ENCODE data around the gene JAKMIP2. TPM values are rescaled to one million over a fixed set of nuclear protein-coding genes. Genes with fewer than 3 reads are reported as not detected.

The JAKMIP2 gene
- total RNA-seq, 6 experiments from 2014 or later = 0.07 to 0.56 (median 0.31) TPM

DNA sequence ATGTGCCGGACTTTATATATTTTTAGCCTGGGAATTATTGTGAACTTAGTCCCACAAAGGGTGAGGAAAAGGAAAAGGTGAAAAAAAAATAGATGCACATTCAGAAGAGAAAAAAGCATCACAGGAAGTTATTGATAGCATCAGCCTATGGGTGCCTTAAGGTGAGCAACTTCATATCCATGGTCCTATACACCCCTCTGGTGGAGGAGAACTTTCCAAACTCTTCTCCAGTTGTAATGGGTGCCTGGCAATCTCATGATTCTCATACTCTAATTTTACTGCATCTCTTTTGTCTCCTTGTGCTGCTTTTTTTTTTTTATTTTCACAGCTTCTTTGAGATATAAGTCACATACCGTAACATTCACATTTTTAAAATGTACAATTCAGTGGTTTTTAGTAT lies 107.4 kb downstream of the JAKMIP2 start:
- WGBS (ENCODE audit: insufficient coverage, low coverage, low lambda C conversion rate, missing lambda C conversion rate) = 40% methylated on average over 2 of the region's 2 CpGs
- ATAC-seq = peak; percentile 49 to 66 (median 62)
- H3K36me3 ChIP-seq = no peaks in the 10 kb centered on the region
- no peaks in the 10 kb centered on the region for H3K27me3 ChIP-seq
- TF ChIP-seq, protein P1, sequence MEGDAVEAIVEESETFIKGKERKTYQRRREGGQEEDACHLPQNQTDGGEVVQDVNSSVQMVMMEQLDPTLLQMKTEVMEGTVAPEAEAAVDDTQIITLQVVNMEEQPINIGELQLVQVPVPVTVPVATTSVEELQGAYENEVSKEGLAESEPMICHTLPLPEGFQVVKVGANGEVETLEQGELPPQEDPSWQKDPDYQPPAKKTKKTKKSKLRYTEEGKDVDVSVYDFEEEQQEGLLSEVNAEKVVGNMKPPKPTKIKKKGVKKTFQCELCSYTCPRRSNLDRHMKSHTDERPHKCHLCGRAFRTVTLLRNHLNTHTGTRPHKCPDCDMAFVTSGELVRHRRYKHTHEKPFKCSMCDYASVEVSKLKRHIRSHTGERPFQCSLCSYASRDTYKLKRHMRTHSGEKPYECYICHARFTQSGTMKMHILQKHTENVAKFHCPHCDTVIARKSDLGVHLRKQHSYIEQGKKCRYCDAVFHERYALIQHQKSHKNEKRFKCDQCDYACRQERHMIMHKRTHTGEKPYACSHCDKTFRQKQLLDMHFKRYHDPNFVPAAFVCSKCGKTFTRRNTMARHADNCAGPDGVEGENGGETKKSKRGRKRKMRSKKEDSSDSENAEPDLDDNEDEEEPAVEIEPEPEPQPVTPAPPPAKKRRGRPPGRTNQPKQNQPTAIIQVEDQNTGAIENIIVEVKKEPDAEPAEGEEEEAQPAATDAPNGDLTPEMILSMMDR (IDR thresholded peaks at IDR 0.05) = peak; percentile 43 to 69 (median 60)
- TF ChIP-seq POLR2A (IDR thresholded peaks at IDR 0.05) = no peak
- intact Hi-C loops (cut with DNase I) = loop anchor here in 1 of 2 donors (5.0 kb wide), 1 partner anchor 48 kb away; no protein-coding TSS in a partner anchor
- no peak overlapping the region for H3K27ac ChIP-seq
- peaks cover 0 to 22% (median 3%) of the 10 kb centered on the region in 4 donors for H3K4me1 ChIP-seq
- H3K4me3 ChIP-seq = no peak overlapping the region
- DNase-seq = no peak
- H3K9me3 ChIP-seq = no peaks in the 10 kb centered on the region

DNA sequence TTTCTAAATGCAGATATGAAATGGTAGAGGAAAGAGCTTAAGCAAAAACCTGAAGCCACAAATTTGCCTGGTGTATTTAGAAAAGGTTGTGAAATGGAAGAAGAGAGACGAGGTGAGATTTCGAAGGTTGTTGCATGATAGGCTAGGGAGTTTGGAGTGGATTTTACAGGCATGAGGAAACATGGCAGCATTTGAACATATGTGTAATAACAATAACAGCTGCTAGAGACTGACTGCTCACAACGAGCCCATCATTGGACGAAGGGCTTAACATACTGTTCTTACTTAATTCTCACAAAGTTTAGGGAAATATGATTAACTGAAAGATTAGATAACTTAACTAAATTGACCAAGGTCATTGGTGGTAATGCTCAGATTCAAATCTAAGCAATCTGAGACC lies 108.1 kb downstream of the JAKMIP2 start:
- 60% methylated on average over 4 of the region's 4 CpGs for whole genome bisulfite sequencing (ENCODE audit: insufficient coverage, low coverage, low lambda C conversion rate, missing lambda C conversion rate)
- Histone ChIP-seq H3K27me3 (no peaks in the 10 kb centered on the region), H3K27ac (no peak overlapping the region), H3K4me1 (peaks cover 0 to 27% (median 5%) of the 10 kb centered on the region in 4 donors), H3K36me3 (no peaks in the 10 kb centered on the region), H3K9me3 (no peaks in the 10 kb centered on the region), H3K4me3 (no peak overlapping the region)
- TF ChIP-seq, protein P1 (IDR thresholded peaks at IDR 0.05) = no peak
- TF ChIP-seq POLR2A (IDR thresholded peaks at IDR 0.05) = no peak
- no peak for ATAC-seq
- DNase-seq = no peak
- intact Hi-C loops (cut with DNase I) = no loop called here

DNA sequence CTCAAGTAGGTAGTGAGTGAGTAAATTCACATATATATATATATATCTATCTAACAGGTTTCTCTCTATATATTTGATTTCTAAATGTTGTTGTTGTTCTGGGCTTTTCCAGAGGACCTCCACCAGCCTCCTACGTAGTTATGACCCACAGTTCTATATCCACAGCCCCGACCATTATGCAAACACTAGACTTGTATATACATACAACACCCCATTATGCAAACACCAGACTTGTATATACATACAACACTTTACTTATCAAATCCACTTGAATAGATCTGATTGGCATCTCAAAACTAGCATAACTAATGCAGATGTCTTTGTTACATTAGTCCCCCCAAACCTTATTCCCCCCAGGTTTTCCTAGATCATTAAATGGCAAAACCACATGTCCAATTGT lies 108.7 kb downstream of the JAKMIP2 start:
- H3K9me3 ChIP-seq = no peaks in the 10 kb centered on the region
- 84% methylated on average over 2 of the region's 2 CpGs for WGBS (ENCODE audit: insufficient coverage, low coverage, low lambda C conversion rate, missing lambda C conversion rate)
- no peaks in the 10 kb centered on the region for H3K36me3 ChIP-seq
- H3K4me3 ChIP-seq = no peak overlapping the region
- no peak overlapping the region for H3K27ac ChIP-seq
- TF ChIP-seq POLR2A (IDR thresholded peaks at IDR 0.05) = no peak
- no peaks in the 10 kb centered on the region for H3K27me3 ChIP-seq
- ATAC-seq (no peak), DNase-seq (no peak)
- H3K4me1 ChIP-seq = peaks cover 0 to 33% (median 8%) of the 10 kb centered on the region in 4 donors
- intact Hi-C loops (cut with DNase I) = no loop called here

DNA sequence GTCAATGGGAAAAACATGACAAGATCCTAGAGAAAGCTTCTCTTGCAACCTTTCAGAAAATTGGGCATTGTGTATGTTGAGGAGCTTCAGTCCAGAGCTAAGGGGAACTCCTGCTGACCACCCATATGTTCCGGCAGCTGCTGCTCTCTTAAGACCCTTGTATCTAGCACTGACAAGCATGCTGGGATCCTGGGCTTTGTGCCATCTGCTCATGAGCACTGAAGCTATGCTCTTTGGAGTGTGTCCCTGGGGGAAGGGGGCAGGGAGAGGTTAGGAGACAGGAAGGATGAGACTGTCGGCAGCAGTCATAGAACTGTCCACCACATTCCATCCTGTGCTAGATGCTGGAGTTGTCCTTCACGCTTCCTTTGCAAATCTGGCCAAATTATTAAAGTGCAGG lies 109.3 kb downstream of the JAKMIP2 start:
- no peaks in the 10 kb centered on the region for H3K36me3 ChIP-seq
- H3K27ac ChIP-seq = no peak overlapping the region
- no peak overlapping the region for H3K4me3 ChIP-seq
- intact Hi-C loops (cut with DNase I) = no loop called here
- ATAC-seq = no peak
- TF ChIP-seq, protein P1 (IDR thresholded peaks at IDR 0.05) = no peak
- H3K4me1 ChIP-seq = peaks cover 0 to 38% (median 11%) of the 10 kb centered on the region in 4 donors
- 24% methylated on average over 3 of the region's 3 CpGs for WGBS (ENCODE audit: insufficient coverage, low coverage, low lambda C conversion rate, missing lambda C conversion rate)
- H3K27me3 ChIP-seq = no peaks in the 10 kb centered on the region
- H3K9me3 ChIP-seq = no peaks in the 10 kb centered on the region
- DNase-seq = peak in 1 of 3 donors; percentile 32

DNA sequence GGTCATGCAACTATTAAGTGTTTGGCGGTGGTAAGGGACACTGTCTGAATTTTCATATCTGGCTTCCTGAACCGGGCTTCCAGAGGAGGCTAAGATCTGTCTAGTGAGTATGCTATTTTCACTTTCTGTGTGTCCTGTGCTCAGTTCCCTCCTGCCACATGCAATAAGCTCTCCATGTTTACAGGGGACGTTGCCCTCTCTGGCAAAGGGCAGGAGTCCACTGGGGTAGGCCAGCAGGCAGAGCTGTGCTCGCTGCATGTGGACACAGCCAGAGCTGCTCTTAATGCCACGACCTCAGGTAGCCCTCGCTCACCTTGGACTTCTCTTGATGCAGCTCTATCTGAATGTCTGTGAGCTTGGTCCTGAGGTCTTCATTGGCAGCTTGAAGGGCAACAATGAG lies 111.2 kb downstream of the JAKMIP2 start:
- peaks cover 0 to 56% (median 19%) of the 10 kb centered on the region in 4 donors for H3K4me1 ChIP-seq
- peak overlapping the region in 2 of 3 donors; percentile 56 to 70 for H3K27ac ChIP-seq
- TF ChIP-seq POLR2A (IDR thresholded peaks at IDR 0.05) = no peak
- no peaks in the 10 kb centered on the region for H3K36me3 ChIP-seq
- no peaks in the 10 kb centered on the region for H3K27me3 ChIP-seq
- intact Hi-C loops (cut with DNase I) = no loop called here
- ATAC-seq (peak; percentile 92 to 96 (median 95)), DNase-seq (peak; percentile 86 to 96 (median 95))
- H3K4me3 ChIP-seq = peak overlapping the region in 1 of 3 donors; percentile 11
- WGBS (ENCODE audit: insufficient coverage, low coverage, low lambda C conversion rate, missing lambda C conversion rate) = 35% methylated on average over 3 of the region's 6 CpGs
- H3K9me3 ChIP-seq = no peaks in the 10 kb centered on the region
